Upper lobe of right lung (tissue), 1 donor: ENCODE results near the gene GPR142. TPM values are rescaled to one million over a fixed set of nuclear protein-coding genes. Genes with fewer than 3 reads are reported as not detected.
A peak's percentile ranks its signal among the peaks of the same experiment; 100 is the strongest.

Source experiments
- ATAC-seq: fragments of 200-7000 bp; cut with Tn5 transposase; one replicate; pipeline ENCODE4 v1.9.1; 2020; ENCODE audit warnings: mild to moderate bottlenecking, moderate library complexity
- DNase-seq: peaks from one replicate; pipeline ENCODE4 v3.0.0-alpha.2; 2020
- H3K27ac ChIP-seq: fragments of 200-600 bp; one replicate; pipeline ENCODE4 v1.8.0; 2022
- H3K27me3 ChIP-seq: fragments of 200-600 bp; one replicate; pipeline ENCODE4 v1.8.0; 2022; ENCODE audit warnings: mild to moderate bottlenecking
- H3K36me3 ChIP-seq: fragments of 200-600 bp; one replicate; pipeline ENCODE4 v1.8.0; 2022
- H3K4me1 ChIP-seq: fragments of 200-600 bp; one replicate; pipeline ENCODE4 v1.8.0; 2022
- H3K4me3 ChIP-seq: fragments of 200-600 bp; one replicate; pipeline ENCODE4 v1.8.0; 2022; ENCODE audit warnings: mild to moderate bottlenecking
- H3K9me3 ChIP-seq: fragments of 200-600 bp; one replicate; pipeline ENCODE4 v1.8.0; 2022
- intact Hi-C: fragments of 100-400 bp; cut with DNase I; formaldehyde crosslinking; loops from one replicate; pipeline ENCODE4 v1.11.0; 2022
- total RNA-seq: library from RNA; stranded (reverse); fragmentation: NEBNext Ultra II Directional; extraction: Animal tissue kit (Norgen Biotek cat#: 25700); gene quantifications from one replicate; pipeline ENCODE4 v1.2.1, GENCODE V29; 2021
- TF ChIP-seq, protein P1 (sequence below): fragments of 200-600 bp; IDR thresholded peaks from one replicate; pipeline ENCODE4 v1.8.0; 2022; ENCODE audit warnings: antibody characterized with exemption
- donor health status: DM: no; HTN: yes; CAD: no; lungs with severe emphysema.

GPR142 gene
- total RNA-seq, 1 donor from 2014 or later = not detected

GRCh38 chr17:74361230-74362068 lies 5.9 kb upstream of the GPR142 start, which contains the start of gene BTBD17:
Gene BTBD17 (minus strand): TSS chr17:74361868. CDS start chr17:74361819, 49 bp downstream.
- ATAC-seq (peak; percentile 80), DNase-seq (peak; percentile 82)
- H3K27ac ChIP-seq = no peak within 1 kb of the TSS
- intact Hi-C loops = no loop called here
- H3K9me3 ChIP-seq = no peaks in the 10 kb centered on the region
- H3K36me3 ChIP-seq = no peaks in the 10 kb centered on the region
- no peaks in the 10 kb centered on the region for H3K4me1 ChIP-seq
- no peak within 1 kb of the TSS for H3K4me3 ChIP-seq
- peaks cover 51% of the 10 kb centered on the region for H3K27me3 ChIP-seq
- TF ChIP-seq, protein P1, sequence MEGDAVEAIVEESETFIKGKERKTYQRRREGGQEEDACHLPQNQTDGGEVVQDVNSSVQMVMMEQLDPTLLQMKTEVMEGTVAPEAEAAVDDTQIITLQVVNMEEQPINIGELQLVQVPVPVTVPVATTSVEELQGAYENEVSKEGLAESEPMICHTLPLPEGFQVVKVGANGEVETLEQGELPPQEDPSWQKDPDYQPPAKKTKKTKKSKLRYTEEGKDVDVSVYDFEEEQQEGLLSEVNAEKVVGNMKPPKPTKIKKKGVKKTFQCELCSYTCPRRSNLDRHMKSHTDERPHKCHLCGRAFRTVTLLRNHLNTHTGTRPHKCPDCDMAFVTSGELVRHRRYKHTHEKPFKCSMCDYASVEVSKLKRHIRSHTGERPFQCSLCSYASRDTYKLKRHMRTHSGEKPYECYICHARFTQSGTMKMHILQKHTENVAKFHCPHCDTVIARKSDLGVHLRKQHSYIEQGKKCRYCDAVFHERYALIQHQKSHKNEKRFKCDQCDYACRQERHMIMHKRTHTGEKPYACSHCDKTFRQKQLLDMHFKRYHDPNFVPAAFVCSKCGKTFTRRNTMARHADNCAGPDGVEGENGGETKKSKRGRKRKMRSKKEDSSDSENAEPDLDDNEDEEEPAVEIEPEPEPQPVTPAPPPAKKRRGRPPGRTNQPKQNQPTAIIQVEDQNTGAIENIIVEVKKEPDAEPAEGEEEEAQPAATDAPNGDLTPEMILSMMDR = peak; percentile 62

GRCh38 chr17:74362069-74362405 lies 5.3 kb upstream of the GPR142 start:
- H3K9me3 ChIP-seq = no peaks in the 10 kb centered on the region
- H3K27ac ChIP-seq = no peak overlapping the region
- H3K4me1 ChIP-seq = no peaks in the 10 kb centered on the region
- no peaks in the 10 kb centered on the region for H3K36me3 ChIP-seq
- H3K27me3 ChIP-seq = peaks cover 47% of the 10 kb centered on the region
- TF ChIP-seq, protein P1 = no peak
- intact Hi-C loops = no loop called here
- DNase-seq = no peak
- H3K4me3 ChIP-seq = no peak overlapping the region
- ATAC-seq = no peak

DNA sequence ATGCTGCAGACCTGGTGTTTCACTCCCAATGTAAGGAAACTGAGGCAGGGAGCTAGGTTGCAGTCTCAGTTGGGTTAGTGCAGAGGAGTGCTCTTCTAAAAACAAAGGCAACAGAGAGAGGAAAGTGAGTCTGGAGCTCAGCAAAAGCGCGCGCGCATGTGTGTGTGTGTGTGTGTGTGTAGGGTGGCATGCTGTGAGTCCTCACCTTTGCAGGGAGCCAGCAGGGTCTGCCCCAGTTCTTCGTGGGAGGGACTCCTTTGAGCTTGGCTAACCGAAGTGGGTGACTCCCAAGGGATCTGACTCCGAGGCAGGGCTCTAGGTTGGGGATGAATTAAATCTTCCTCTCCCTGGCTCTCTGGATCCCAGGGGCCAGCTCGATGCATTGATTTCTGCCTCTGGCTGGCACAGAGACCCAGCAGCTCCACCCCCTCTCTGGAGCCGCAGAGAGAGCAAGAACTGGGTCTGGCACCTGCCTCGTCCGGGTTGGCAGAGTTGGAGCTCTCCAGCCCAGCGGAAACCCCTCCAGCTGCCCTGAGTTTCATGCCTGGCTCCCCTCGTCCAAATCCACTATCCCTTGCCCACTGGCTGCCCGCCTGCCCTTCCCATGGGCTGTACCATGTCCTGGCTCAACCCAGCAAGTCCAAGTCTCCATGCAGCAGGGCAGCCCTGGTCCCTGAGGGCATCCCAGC lies 4.4 kb upstream of the GPR142 start:
- H3K4me1 ChIP-seq = no peaks in the 10 kb centered on the region
- H3K27me3 ChIP-seq = peaks cover 38% of the 10 kb centered on the region
- TF ChIP-seq, protein P1 = no peak
- no peak for ATAC-seq
- H3K36me3 ChIP-seq = no peaks in the 10 kb centered on the region
- intact Hi-C loops = no loop called here
- DNase-seq = no peak
- H3K9me3 ChIP-seq = no peaks in the 10 kb centered on the region
- no peak overlapping the region for H3K4me3 ChIP-seq
- no peak overlapping the region for H3K27ac ChIP-seq

- Histone ChIP-seq H3K4me3 (no peak overlapping the region), H3K9me3 (no peaks in the 10 kb centered on the region), H3K27ac (no peak overlapping the region), H3K27me3 (no peaks in the 10 kb centered on the region), H3K36me3 (no peaks in the 10 kb centered on the region), H3K4me1 (no peaks in the 10 kb centered on the region)
- DNase-seq = peak; percentile 82
- peak; percentile 90 for ATAC-seq
- TF ChIP-seq, protein P1 = peak; percentile 87
- intact Hi-C loops = no loop called here
Measured at GRCh38 chr17:74368341-74369081, 1.2 kb downstream of the GPR142 start.

GRCh38 chr17:74369221-74369620 lies 1.9 kb downstream of the GPR142 start:
- Histone ChIP-seq H3K4me1 (no peaks in the 10 kb centered on the region), H3K36me3 (no peaks in the 10 kb centered on the region), H3K27me3 (no peaks in the 10 kb centered on the region), H3K4me3 (no peak overlapping the region), H3K27ac (no peak overlapping the region), H3K9me3 (no peaks in the 10 kb centered on the region)
- ATAC-seq (peak; percentile 70), DNase-seq (peak; percentile 80)
- intact Hi-C loops = no loop called here
- TF ChIP-seq, protein P1 = no peak
